Iris pigment epithelial cell (primary cell): Measurements from ENCODE around the gene SLC9C2.
A peak's percentile ranks its signal among the peaks of the same experiment; 100 is the strongest.
"Not testable (repeated sequence)": the region's sequence is repeated elsewhere in the genome, so short reads cannot be mapped to it uniquely, and the experiment has no call there.

ENCODE experiments used
- DNase-seq: peaks from one replicate; pipeline ENCODE4 v3.0.0-alpha.2; 2011; ENCODE audit warnings: low read depth

SLC9C2 gene

DNA sequence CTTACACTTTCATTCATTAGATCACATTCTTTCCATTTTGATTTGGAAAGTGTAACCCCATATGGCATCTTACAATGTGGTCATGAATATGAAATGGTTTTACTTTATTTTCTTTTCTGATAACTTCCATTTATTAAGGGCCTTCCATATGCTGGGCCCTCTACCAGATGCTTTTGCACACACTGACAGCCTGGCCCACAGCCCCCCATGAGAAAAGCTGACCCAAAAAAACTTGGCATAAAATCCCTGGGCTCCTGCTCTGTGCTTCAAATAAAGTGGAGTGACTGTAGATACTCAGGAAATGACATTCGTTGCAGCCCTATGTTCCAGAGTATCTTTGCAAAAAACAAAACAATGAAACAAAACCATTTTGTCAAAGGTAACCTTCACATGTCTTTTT is 76.9 kb downstream of the SLC9C2 start:
- DNase-seq = no peak

DNA sequence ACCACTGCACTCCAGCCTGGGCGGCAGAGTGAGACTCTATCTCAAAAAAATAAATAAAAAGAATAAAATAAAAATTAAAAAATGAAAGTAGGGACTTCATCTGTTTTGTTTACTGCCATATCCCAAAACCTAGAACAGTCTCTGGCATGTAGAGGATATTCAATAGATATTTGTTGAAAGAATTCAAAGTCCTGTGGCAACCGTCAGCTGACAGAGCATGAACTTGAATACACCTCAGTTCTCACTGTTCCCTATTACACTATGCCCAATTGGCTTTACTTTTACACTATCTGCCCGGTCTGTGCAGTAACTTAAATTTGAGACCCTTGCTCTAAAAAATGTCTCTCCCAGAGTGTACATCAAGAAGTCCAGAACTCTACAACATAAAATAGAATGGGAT is 79.5 kb downstream of the SLC9C2 start:
- DNase-seq = no peak

DNA sequence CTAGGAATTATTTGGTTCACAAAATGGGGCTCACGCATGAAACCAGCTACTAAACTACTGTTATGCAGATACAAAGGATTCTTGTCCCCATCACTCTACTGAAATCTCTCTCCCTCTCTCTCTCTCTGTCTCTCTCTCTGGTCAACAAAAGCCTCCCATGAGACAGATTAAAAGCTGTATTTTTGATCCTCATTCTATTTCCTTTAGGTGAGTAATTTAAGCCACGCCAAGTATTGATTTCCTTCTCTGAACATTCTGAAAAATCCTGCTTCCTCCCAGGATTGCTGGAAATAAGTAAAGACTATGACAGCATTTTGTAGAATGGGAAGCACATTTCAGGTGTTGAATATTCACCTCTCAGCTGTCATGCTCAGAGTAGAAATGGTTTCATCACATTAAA is 82.1 kb downstream of the SLC9C2 start:
- no peak for DNase-seq

DNA sequence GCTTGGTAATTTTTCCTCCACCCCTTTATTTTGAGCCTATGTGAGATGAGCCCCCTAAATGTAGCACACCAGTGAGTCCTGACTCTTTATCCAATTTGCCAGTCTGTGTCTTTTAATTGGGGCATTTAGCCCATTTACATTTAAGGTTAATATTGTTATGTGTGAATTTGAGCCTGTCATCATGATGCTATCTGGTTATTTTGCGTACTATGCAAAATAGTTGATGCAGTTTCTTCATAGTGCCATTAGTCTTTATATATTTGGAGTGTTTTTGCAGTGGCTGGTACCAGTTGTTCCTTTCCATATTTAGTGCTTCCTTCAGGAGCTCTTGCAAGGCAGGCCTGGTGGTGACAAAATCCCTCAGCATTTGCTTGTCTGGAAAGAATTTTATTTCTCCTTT is 88.4 kb downstream of the SLC9C2 start:
- not testable (repeated sequence) for DNase-seq

DNA sequence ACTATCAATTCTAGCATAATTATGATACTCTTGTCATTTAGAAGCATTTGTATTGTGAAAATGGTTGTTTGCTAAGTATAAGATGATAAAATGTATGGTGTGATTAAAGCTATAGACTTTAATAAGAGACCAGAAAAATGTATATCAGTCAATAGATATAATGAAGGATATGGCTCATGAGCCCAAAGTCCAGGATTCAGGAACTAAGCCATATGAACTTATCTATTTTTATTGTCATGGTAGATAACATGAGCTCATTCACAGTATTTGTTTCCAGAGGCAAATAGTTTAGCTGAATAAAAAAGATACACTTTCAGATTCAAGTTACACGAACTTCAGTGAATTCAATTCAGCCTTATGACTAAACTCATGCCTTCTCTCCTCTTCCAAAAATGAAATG is 93.1 kb downstream of the SLC9C2 start:
- no peak for DNase-seq

DNA sequence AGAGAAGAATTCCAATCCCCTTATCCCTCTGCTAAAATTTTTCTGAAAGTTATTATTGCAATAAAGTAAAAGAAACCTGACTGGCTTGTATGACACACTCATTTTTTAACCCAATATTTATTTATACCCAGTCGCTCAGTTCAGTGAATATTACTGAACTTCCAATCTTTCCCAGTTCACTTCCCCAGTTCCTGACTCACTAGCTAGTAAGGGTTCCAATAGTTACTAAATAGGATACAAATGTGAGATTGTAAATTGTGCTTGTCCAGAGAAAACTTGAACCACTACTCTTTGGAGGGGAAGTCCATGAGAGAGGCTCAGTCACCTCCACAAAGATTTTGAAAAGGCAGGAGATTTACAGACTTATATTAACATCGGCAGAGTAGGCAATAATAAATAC is 94.3 kb downstream of the SLC9C2 start:
- DNase-seq = no peak

DNA sequence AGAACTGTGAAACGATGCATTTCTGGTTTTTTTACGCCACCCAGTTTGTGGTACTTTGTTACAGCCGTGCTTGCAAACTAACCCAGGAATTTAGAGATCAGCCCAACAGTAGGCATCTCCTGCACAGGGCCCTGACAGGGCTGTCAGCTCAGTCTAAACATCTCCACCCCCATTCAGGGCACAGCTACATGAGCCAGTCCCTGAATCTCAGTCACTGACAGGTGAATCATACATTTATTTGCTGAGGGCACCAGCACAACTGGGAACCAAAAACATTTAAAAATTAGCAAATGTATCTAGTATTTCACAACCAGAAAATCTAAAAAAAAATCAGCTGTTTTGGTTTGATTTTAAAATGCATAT is 95.0 kb downstream of the SLC9C2 start:
- no peak for DNase-seq

DNA sequence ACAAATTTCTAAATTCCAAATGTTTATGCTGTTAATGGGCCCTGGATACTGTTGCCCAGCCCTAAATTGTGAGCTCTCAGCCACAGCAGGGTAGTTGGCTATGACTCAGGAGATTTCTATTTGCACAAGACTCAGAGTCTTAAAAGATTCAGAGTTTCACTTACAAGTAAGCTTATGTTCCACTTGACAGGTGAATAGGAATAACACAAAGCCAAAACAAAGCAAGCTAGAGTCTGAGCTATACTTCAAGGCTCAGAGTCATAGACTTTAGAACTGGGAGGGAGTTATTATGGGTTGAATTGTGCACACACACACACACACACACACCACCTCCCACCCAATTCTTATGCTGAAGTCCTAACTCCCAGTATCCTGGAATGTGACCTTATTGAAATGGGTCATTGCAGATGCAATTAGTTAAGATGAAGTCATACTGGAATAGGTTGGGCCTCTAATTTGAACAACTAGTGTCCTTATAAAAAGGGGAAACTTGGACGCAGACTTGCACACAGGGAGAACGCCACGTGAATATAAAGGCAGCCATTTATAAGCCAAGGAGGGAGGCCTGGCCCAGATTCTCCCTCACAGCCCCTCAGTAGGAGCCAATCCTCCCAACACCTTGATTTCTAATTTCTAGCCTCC is 95.5 kb downstream of the SLC9C2 start:
- DNase-seq = peak; percentile 80

DNA sequence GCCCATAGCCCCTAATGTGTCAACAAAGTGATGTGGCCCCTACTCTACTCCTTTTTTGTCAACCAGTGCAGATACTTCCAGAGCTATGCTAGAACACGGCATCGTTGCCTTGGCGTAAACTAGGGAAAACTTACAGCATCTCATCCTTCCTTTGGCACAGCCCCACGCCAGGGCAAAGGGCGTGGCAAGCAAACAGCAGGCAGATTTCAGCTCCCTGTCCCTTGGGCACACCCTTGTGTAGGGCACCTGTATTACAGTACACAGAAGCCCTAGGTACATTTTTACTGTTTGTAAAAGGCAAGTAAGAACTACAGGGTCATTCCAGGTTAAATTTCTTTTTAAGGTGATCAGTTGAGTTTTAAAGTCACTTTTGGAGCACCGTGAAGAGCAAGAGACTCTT is 96.4 kb downstream of the SLC9C2 start:
- DNase-seq = no peak

DNA sequence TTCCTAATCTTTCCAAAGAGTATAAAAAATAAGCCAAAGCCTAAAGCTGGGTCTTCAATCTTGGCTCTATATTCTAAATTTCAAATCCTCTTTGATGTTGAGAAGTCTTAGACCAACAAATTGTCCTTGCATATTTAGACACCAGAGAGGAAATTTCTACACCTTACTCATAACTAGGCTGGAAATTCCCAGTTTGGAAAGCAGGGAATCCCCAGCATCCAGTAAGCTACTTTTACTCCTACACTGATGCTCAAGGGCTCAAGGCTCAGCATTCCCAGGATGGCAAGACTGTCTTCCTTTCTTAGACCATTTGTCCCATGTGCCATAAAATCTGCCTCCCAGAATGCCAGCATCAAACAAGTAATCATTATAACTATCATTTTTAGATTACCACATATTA is 97.5 kb downstream of the SLC9C2 start:
- no peak for DNase-seq

DNA sequence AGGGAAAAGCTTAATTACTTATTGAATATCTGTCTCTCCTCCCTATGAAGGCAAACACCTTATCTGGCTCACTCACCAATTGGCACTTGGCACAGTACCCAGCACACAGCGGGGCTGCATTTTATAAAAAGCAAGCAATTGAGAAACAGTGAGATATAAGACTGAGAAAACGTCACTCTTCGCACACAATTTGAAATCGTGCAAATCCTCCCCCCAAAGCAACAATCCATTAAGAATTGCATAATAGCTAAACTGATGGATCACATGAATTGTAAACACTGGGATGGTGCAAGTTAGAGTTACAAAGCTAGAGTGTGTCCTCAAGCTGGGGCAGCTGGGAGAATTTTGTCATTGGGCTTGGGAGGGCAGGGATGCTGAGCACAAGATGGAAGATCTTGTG is 98.6 kb downstream of the SLC9C2 start:
- no peak for DNase-seq

DNA sequence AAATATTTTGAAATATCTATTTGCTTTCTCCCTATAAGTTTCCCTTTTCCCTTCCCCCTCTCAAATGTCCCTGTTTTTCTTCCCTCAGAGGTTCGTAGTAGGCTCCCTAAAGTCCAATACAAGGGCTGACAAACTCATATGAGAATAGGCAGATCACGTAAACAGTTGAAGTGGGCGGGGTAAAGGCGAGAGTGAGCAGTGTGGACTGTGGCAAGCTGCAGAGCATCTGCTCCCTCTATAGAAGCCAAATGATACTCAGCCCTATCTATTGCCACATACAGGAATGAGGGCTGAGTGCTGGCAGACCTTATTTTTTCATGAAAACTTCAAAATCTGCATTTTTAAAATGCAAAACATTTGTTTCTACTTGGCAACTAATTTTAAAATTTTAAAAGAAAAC is 99.5 kb downstream of the SLC9C2 start:
- peak; percentile 36 for DNase-seq

DNA sequence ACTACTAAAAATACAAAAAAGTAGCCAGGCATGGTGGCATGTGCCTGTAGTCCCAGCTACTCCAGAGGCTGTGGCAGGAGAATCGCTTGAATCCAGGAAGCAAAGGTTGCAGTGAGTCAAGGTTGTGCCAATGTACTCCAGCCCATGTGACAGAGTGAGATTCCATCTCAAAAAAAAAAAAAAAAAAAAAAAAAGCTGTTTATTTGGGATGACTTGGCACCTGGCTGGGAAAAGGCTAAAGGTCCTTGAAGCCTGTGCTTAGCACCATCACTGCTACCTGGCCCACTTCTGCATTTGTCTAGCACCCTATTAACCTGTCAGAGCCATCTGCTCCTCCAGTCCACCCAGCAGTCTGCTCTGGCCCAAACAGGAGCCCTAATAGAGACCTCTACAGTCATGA is 100.8 kb downstream of the SLC9C2 start:
- no peak for DNase-seq

DNA sequence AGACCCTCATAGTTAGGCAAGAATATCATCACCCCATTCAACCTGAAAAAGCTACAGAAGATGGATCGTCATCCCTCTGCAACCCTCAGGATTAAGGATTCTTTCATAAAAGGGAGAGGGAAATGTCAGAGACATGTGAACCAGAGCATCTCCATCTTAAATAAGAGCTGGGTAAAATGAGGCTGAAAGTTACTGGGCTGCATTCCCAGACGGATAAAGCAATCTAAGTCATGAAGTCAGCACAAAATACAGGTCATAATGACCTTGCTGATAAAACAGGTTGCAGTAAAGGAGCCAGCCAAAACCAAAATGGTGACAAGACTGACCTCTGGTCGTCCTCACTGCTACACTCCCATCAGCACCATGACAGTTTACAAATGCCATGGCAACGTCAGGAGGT is 103.1 kb downstream of the SLC9C2 start:
- DNase-seq = no peak

DNA sequence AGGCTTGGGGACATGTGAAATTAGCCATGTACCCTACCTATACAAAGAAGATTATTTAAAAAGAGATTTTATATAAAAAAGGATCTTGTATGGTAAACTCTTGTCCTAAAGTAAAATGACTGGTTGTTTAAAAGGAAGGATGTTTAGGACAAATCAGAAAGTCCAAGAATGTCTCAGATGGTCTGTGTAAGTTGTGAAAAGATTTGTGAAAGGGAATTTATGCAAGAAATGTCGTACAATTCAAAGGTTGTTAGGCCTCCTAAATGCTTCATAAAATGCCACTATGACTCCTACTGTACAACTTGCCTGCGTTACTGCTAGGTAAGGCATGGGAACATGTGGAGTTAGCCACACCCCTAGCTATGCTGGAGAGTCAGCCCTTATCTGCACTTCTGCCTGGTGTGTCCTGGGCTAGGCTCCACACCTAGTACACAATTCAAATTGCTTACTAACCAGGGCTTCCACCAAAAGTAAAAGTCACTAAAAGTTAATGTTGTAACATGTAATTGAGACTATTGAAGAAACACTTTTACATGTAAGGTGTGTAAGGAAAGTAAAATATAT is 106.0 kb downstream of the SLC9C2 start:
- DNase-seq = no peak

DNA sequence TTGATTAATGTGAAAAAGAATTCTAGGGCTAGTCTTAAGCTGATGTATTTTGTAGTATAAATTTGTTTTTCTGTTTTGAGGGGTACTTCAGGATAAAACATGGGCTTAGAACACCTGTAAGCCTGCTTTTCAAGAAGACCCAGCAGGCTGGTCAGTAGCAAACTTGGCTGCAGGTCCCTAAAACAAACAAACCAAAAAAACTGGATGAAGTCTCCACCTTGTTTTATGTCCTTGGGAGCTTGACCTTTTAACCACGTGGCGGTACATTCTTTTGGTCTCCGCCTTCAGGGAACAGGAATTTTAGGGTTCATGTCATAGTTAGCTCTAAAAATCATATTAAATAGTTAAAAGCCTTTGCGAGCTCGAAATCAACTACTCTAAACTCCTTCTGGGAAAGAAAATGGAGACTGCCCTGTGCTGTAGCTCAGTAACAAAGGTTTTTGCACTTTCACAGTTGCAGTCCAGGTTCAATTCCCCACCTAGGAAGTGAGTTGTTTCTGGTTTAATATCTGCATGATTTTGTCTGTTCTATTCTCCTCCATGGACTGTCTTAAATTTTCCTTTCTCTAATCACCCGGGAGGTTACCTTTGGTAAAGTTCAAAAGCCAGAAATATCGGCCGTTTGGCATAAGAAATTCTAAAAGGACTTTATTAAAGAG is 107.1 kb downstream of the SLC9C2 start:
- DNase-seq = no peak

DNA sequence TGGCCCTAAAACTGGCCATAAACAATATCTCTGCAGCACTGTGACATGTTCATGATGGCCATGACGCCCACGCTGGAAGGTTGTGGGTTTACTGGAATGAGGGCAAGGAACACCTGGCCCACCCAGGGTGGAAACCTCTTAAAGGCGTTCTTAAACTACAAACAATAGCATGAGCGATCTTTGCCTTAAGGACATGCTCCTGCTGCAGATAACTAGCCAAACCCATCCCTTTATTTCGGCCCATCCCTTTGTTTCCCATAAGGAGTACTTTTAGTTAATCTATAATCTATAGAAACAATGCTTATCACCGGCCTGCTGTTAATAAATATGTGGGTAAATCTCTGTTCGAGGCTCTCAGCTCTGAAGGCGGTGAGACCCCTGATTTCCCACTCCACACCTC is 109.7 kb downstream of the SLC9C2 start:
- not testable (repeated sequence) for DNase-seq

DNA sequence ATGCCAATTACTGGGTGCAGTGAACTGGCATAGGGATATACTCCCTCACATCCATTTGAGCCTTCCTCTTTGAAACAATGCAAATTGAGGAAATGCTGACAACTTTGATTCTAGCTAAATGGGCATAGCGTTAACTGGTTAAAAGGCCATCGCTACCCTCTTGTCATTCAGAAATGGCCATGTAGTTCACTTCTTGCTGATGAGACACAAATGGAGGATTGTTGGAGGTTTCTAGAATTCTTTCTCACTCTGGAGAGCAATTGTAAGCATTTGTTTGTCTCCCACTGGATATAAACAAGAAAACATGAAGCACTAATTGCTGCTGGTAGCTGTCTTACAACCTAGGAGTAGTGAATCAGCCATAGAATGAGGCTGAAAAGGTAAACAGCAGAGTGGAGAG is 111.4 kb downstream of the SLC9C2 start:
- no peak for DNase-seq

DNA sequence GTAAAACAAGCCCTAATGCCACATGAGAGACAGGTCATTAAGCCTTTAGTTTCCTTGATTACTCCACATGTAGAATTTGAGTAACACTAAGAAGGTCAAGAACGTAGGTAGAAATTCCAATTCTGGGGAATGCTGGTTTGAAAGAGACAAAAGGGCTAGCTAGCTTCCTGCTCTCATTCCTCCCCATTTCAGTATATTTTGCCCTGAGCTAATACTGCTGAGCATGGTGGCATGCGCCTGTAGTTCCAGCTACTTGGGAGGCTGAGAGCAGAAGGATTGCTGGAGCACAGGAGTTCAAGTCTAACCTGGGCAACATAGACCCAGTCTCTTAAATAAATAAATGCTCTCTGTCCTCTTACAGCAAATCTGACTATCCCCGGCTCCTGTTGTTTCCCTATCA is 112.9 kb downstream of the SLC9C2 start:
- DNase-seq = no peak

DNA sequence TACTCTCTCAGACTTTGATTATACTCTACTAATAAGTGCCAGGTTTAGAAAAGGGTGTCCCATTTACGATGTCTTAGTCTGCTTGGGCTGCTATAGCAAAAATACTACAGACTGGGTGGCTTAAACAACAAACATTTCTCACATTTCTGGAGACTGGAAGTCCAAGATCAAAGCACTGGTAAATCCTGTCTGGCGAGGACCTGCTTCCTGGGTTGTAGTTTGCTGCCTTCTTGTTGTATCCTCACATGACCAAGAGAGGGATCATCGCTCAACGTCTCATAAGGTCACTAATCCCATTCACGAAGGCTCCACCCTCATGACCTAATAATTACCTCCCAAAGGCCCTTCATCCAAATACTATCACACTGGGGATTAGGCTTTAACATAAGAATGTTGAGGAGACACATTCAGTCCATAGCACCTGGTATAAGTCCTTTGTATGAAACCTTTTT is 113.7 kb downstream of the SLC9C2 start:
- peak; percentile 42 for DNase-seq

DNA sequence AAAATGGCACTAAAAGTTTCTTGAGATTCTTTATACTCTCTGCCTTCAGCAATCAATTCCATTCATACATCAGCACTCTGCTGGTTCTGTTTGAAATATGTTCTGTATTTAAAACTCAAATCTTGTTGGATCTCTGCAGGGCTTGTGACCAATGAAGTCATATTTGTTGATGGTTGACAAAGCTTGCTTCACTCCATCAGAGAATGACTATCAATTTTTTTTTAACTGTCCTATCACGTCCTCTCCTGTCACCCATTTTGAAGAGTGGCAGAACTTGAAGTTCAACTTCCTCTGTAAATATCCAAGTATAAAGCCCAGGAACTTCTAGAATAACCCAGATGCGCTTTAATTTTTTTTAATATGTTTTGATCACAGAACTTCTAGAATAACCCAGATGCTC is 114.9 kb downstream of the SLC9C2 start:
- no peak for DNase-seq

DNA sequence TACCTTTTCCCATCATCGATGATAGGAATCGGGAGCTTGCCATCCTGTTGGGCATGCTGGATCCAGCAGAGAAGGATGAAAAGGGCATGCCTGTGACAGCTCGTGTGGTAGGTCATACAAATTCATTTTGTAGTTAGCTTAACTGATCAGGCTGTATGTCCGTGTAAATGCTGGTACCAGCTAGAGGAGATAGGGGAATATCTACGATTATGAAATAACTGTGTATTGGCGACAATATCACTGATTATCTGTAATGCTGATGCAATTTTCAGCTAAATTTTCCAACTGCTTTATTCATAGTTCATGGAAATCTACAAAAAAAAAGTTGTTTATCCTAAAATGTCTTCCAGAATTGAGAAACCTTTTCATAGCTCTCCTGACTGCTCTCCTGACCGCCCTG is 117.5 kb downstream of the SLC9C2 start:
- no peak for DNase-seq

DNA sequence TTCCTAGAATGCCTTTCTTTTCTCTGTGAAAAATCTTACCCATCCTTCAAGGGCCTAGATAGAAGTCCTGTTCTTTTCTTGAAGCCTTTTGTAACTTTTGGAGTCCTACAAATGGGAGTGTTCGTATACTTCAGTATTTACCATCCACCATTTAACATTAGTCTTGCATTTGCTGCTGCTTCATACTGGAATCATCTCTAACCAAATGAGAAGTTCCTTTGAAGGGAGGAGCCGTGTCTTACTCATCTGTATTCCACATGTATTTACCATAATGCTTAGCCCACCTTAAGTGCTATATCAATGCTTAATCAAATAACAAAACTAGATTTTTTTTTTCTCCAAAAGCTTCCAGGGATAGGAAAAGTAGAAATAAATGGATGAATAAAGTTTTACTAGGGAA is 118.6 kb downstream of the SLC9C2 start:
- DNase-seq = no peak

DNA sequence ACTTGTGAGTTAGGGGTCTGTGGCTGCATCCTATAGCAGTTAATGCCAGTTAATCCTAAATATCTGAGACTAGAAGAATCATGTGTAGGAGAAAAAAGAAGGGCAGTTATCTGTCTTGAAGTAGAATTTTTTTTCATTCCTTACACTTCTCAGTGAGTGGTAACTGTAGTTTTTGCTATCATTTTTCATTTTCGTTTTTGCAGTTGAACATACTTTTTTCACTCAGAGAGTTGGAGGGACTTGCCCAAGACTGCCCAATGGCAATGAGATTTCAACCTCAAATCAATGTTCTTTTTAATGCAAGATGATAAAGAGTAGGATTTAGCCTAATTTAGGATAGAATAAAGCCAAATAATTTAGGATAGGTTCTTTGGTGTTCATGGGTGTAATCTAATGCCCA is 120.2 kb downstream of the SLC9C2 start:
- no peak for DNase-seq
